Ectodermal cell (in vitro differentiated cells): ENCODE results near the gene SIVA1.

Experiments used
- H3K27ac ChIP-seq: 2 replicates; pipeline ENCODE4 v1.7.0; 2013; ENCODE audit warnings: mild to moderate bottlenecking, low read depth, low read length; ENCODE audit not compliant: insufficient read depth, poor library complexity, severe bottlenecking
- H3K27me3 ChIP-seq: 2 replicates; pipeline ENCODE4 v1.7.0; 2013; ENCODE audit warnings: mild to moderate bottlenecking, low read length; ENCODE audit not compliant: insufficient read depth, control insufficient read depth, poor library complexity, severe bottlenecking
- H3K36me3 ChIP-seq: one replicate; pipeline ENCODE4 v1.7.0; 2013; ENCODE audit warnings: low read length; ENCODE audit not compliant: control insufficient read depth, insufficient read depth
- H3K4me1 ChIP-seq: one replicate; pipeline ENCODE4 v1.7.0; 2013; ENCODE audit warnings: low read length; ENCODE audit not compliant: control insufficient read depth, insufficient read depth
- H3K4me3 ChIP-seq: 2 replicates; pipeline ENCODE4 v1.7.0; 2013; ENCODE audit warnings: low read depth, low read length, control low read depth; ENCODE audit not compliant: insufficient read depth
- H3K9me3 ChIP-seq: 2 replicates; pipeline ENCODE4 v1.7.0; 2013; ENCODE audit warnings: mild to moderate bottlenecking, low read length, moderate library complexity; ENCODE audit not compliant: control insufficient read depth
- WGBS, 2 experiments: methylation state at CpG; one replicate each; pipeline ENCODE4 v1.1.7; 2013; ENCODE audit warnings: missing lambda C conversion rate in 2 of 2; 5-methylcytosine and 5-hydroxymethylcytosine counted together

SIVA1 gene

DNA sequence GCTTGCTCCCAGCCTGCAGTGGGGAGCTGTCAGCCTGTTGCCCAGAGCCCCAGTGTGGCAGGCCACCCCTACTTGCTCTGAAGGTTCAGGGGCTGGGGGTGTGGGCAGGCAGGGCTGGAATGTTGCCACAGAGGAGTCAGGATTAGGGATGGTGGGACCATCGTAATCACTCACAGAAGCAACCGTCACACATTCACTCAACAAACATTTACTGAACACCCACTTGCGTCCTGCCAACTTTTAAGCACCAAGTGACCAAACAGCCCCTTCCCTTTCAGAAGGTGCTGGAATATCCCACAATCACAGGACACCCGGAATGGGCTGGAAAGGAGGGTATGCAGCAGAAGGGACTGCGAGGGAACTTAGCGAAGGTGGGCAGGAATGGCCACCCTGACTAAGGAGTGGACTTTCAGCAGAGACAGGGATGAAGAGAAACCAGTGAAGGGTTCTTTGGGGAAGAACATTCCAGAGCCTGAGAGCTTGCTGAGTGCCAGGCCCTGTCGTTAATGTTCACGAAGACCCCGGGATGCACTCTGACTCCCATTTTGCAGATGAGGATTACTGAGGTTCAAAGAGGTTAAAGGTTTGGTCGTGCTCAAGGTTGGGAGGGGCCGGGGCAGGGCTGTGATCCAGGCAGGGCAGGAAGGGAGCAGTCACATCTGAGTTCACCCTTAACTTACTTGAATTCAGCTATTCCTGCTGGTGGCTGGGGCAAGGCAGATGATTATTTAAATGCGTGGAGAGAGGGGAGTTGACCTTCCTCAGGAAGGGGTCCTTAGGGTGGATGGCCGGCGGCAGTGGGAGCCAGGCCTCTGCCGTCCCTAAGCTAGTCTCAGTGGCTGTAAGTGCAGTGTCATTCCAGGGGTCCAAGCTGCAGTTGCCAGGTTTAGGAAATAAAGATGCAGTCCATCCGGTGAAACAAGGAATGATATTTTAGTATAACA, 45.6 kb downstream of the SIVA1 start:
- Histone ChIP-seq H3K27me3 (peaks cover 74% of the 10 kb centered on the region), H3K27ac (no peak overlapping the region)
- 75 to 77% methylated on average over 16 of the region's 16 CpGs for WGBS, 2 experiments

DNA sequence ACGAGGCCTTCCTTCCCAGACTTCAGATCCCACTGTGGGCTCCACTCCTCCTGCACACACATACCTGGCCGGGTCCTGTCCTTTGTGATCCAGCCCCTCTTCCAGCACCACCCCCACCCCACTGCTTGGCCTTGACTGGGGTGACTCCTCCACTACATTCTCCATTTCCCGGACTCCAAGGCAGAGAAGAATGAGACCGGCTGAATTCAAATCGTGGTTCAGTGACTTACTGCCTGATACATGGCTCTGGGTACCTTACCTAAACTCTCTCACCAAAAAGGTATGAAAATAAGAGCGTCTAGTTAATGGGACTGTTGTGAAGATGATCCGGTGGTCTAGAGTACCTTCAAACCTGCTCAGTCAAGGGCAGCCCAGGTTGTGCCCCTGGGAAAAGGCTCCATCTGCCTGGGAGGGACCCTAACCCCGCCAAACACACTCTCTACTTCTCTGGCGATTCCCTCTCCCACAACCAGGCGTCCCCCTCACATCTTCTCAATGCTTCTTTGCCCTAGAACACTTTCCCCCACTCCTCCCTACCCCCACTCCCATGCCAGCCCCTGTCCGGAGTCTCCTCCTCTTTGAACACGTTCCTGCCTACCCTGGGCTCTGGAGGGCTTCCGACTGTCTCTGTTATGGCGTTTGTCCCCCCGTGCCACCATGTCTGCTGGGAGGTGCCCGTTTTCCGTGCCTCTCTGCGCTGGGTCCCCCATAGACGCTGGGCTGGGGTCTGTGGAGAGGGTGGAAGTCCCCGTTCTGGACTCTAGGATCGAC, 46.5 kb downstream of the SIVA1 start:
- no peaks in the 10 kb centered on the region for H3K36me3 ChIP-seq
- peaks cover 74% of the 10 kb centered on the region for H3K27me3 ChIP-seq
- no peaks in the 10 kb centered on the region for H3K9me3 ChIP-seq
- H3K27ac ChIP-seq, result peak overlapping the region; percentile 9
- 13 to 14% methylated on average over 21 of the region's 21 CpGs for WGBS, 2 experiments
- H3K4me1 ChIP-seq, result peaks cover 32% of the 10 kb centered on the region
- H3K4me3 ChIP-seq, result peak overlapping the region; percentile 52

More for the DNA sequence above, 45.6 kb downstream of the SIVA1 start:
- no peak overlapping the region for H3K4me3 ChIP-seq
- no peaks in the 10 kb centered on the region for H3K9me3 ChIP-seq
- H3K4me1 ChIP-seq, result peaks cover 40% of the 10 kb centered on the region
- H3K36me3 ChIP-seq, result no peaks in the 10 kb centered on the region

DNA sequence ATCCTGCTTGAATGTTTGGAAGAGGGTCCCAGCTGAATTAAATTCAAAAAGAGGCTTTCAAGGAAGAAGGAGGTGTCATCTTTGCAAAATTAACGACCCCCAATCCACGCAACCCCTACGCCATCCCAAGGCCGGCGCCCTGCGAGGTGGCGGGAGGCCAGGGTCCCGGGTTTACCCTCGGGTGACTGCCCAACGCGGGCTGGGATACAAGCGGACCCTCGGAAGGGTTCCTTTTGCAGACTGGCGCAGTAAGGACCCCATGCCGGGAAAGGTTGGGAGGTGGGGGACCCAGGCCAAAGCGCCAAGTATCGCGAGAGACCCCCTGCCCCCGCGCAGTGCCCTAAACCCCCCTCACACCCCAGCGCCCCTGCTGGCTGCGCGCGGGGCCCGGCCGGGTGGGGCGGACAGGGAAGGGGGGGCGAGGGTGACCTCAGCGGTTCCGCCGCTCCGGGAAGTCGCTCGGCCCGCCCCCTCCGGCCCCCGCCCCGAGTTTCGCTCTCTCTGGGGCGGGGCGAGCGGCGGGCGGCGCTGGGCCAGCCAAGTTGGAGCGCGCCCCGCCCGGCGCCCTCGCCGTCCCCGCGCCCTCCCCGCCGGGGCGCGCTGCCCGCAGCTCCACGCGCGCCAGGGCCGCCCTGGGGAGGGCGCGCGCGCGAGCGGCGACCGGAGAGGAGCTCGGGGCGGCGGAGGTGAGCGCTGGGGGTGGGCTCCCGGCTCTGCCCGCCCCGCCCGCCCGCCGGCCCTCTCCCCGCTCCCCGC, 47.2 kb downstream of the SIVA1 start:
- Histone ChIP-seq H3K4me1 (peaks cover 32% of the 10 kb centered on the region), H3K9me3 (no peaks in the 10 kb centered on the region), H3K36me3 (no peaks in the 10 kb centered on the region), H3K27me3 (peaks cover 77% of the 10 kb centered on the region), H3K27ac (peak overlapping the region; percentile 9), H3K4me3 (peak overlapping the region; percentile 52)
- 0 to 1% methylated on average over 83 of the region's 83 CpGs for WGBS, 2 experiments

- Histone ChIP-seq H3K36me3 (no peaks in the 10 kb centered on the region), H3K4me3 (peak within 1 kb of the TSS; percentile 52), H3K27me3 (peaks cover 75% of the 10 kb centered on the region), H3K4me1 (peaks cover 31% of the 10 kb centered on the region), H3K27ac (peak within 1 kb of the TSS; percentile 9), H3K9me3 (no peaks in the 10 kb centered on the region)
- WGBS, 2 experiments, result 2% methylated on average over 105 of the region's 105 CpGs
Measured at GRCh38 chr14:104800771-104801519, 48.0 kb downstream of the SIVA1 start, which contains the start of gene ZBTB42. Gene ZBTB42 (plus strand): TSS chr14:104801101. CDS start chr14:104801198, 97 bp downstream.

GRCh38 chr14:104801520-104802393, 48.8 kb downstream of the SIVA1 start:
- H3K36me3 ChIP-seq, result no peaks in the 10 kb centered on the region
- H3K9me3 ChIP-seq, result no peaks in the 10 kb centered on the region
- peak overlapping the region; percentile 48 for H3K4me3 ChIP-seq
- no peak overlapping the region for H3K27ac ChIP-seq
- peaks cover 23% of the 10 kb centered on the region for H3K4me1 ChIP-seq
- WGBS, 2 experiments, result 78 to 79% methylated on average over 45 of the region's 45 CpGs
- peaks cover 67% of the 10 kb centered on the region for H3K27me3 ChIP-seq

DNA sequence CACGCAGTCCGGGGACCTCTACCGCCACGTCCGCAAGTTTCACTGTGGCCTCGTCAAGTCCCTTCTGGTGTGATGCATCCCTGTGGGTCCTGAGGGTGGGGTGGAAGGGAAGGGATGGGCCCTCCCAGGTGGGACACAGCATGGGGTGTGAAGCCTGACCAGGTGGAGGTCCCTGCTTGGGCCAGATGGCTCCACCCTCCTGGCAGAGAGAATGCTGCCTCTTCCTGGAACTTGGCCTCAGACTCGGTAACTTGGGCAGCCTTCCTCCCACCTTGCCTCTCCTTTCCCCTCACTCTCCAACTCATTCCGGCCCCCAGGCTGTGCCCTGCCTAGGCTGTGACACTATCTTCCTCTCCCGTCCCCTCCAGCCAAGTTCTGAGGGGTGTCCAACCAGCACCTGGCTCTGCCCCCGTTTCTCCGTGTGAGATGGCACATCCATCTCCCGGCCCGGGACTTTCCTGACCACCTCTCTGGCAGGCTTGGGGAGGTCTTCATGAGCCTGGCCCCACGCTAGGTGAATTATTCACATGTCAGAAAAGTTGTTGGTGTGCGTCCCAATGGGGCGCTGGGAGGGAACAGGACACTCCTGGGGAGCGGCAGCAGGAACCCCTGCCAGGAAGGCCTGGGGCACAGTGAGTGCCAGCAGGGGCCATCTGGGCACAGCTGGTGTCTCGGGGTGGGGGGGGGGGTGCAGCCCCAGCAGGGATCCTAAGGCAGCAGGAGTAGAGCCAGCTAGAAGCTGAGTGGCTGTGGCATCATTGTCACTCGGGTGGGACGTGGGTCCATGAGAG, 49.6 kb downstream of the SIVA1 start:
- H3K27ac ChIP-seq, result no peak overlapping the region
- WGBS, 2 experiments, result 90 to 91% methylated on average over 20 of the region's 20 CpGs
- H3K4me3 ChIP-seq, result no peak overlapping the region
- H3K27me3 ChIP-seq, result peaks cover 59% of the 10 kb centered on the region
- H3K4me1 ChIP-seq, result peaks cover 15% of the 10 kb centered on the region
- no peaks in the 10 kb centered on the region for H3K9me3 ChIP-seq
- no peaks in the 10 kb centered on the region for H3K36me3 ChIP-seq

DNA sequence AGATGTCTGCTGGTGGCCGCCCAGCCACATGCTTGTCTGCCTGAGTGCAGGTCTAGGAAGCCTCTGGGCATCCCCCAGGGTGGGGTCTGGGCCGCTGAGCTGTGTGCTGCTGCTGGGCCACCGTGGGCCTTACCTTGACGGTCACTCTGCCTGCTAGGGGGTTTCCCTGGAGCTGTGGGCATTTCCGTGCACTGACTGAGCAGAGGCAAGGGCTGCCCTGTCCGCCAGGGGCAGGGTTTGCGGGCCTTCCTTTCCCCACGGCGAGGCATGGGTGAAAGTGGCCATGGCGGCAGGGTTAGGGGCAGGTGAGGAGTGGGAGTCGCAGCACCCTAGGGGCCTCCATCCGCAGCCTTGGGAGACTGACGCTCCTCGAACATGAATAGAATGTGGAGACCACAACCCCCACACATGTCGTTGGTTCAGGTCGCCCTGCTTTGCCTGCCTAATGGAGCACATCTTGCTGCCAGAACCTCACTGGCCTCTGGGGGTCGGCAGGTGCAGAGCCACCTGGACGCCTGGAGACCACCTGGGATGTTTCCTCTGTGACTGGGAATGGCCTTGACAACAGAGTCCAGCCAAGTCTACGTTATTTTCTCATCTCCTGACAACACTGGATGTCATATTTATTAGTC, 50.4 kb downstream of the SIVA1 start:
- WGBS, 2 experiments, result 86 to 87% methylated on average over 19 of the region's 19 CpGs
- Histone ChIP-seq H3K4me1 (peaks cover 12% of the 10 kb centered on the region), H3K4me3 (no peak overlapping the region), H3K36me3 (no peaks in the 10 kb centered on the region), H3K27me3 (peaks cover 51% of the 10 kb centered on the region), H3K9me3 (no peaks in the 10 kb centered on the region), H3K27ac (no peak overlapping the region)

DNA sequence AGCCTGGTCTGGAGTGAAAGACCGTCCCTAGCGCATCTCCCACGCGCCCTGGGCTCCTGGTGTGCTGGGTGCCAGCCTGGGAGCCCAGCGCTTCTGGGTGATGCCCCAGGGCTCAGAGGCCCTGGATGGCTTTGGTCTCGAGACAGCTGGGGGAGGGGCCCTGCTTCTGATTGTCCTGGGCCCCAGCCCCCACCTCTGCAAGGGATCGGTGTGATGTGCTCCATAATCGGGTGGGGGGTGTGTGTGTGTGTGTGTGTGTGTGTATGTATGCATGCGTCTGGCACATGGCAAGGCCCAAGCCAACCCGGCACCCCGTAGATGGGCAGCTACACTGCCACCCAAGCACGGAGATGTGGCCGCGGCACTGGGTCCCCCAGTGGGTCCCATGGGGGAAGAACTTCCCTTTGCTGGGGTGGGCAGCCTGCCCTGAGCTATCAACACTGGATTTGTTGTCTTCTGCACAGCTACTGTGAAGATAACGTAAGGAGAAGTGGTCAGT, 51.0 kb downstream of the SIVA1 start:
- H3K4me1 ChIP-seq, result peaks cover 12% of the 10 kb centered on the region
- no peak overlapping the region for H3K4me3 ChIP-seq
- H3K36me3 ChIP-seq, result no peaks in the 10 kb centered on the region
- 89 to 92% methylated on average over 15 of the region's 15 CpGs for WGBS, 2 experiments
- no peaks in the 10 kb centered on the region for H3K9me3 ChIP-seq
- H3K27me3 ChIP-seq, result peaks cover 45% of the 10 kb centered on the region
- H3K27ac ChIP-seq, result no peak overlapping the region
